Endothelial cell (in vitro differentiated cells): ENCODE data around the gene GM2A. TPM values are rescaled to one million over a fixed set of nuclear protein-coding genes. Genes with fewer than 3 reads are reported as not detected.

Experiments used
- DNase-seq: peaks from one replicate; pipeline ENCODE4 v3.0.0; 2021; ENCODE audit warnings: low spot score
- H3K27ac Mint-ChIP-seq: one replicate; pipeline ENCODE4 v1.8.0; 2021; ENCODE audit warnings: mixed read lengths, inconsistent platforms; ENCODE audit not compliant: unreplicated experiment
- H3K27me3 Mint-ChIP-seq: one replicate; pipeline ENCODE4 v1.8.0; 2021; ENCODE audit warnings: mild to moderate bottlenecking, moderate library complexity, mixed read lengths, inconsistent platforms; ENCODE audit not compliant: unreplicated experiment
- H3K36me3 Mint-ChIP-seq: one replicate; pipeline ENCODE4 v1.8.0; 2021; ENCODE audit warnings: mild to moderate bottlenecking, low read depth, mixed read lengths, inconsistent platforms; ENCODE audit not compliant: unreplicated experiment
- H3K4me1 Mint-ChIP-seq: one replicate; pipeline ENCODE4 v1.8.0; 2021; ENCODE audit warnings: mild to moderate bottlenecking, mixed read lengths, inconsistent platforms; ENCODE audit not compliant: unreplicated experiment
- H3K4me3 Mint-ChIP-seq: one replicate; pipeline ENCODE4 v1.8.0; 2021; ENCODE audit warnings: mild to moderate bottlenecking, mixed read lengths, inconsistent platforms; ENCODE audit not compliant: unreplicated experiment
- H3K9me3 Mint-ChIP-seq: one replicate; pipeline ENCODE4 v1.8.0; 2021; ENCODE audit warnings: mixed read lengths, inconsistent platforms; ENCODE audit not compliant: unreplicated experiment
- CTCF ChIP-seq: fragments of 200-600 bp; sonication (generic); IDR thresholded peaks from one replicate; pipeline ENCODE4 v1.5.0; 2021; ENCODE audit warnings: antibody characterized with exemption; ENCODE audit not compliant: unreplicated experiment
- total RNA-seq: library from RNA; stranded (reverse); fragmentation: NEBNext Ultra II Directional; extraction: Animal tissue kit (Norgen Biotek cat#: 25700); gene quantifications from one replicate; pipeline ENCODE4 v1.2.1, GENCODE V29; 2021; ENCODE audit not compliant: unreplicated experiment

Gene GM2A
- total RNA-seq, 1 donor from 2014 or later, result 33.9 TPM

- H3K36me3 Mint-ChIP-seq, result peaks cover 15% of the 10 kb centered on the region
- H3K27ac Mint-ChIP-seq, result no peak overlapping the region
- H3K4me3 Mint-ChIP-seq, result no peak overlapping the region
- no peaks in the 10 kb centered on the region for H3K9me3 Mint-ChIP-seq
- DNase-seq, result no peak
- TF ChIP-seq CTCF, result no peak
- peaks cover 3% of the 10 kb centered on the region for H3K27me3 Mint-ChIP-seq
- H3K4me1 Mint-ChIP-seq, result peaks cover 10% of the 10 kb centered on the region
These were observed 9.5 kb downstream of the GM2A start for GRCh38 chr5:151262532-151262931.

- H3K36me3 Mint-ChIP-seq, result peaks cover 19% of the 10 kb centered on the region
- peaks cover 3% of the 10 kb centered on the region for H3K4me1 Mint-ChIP-seq
- TF ChIP-seq CTCF, result no peak
- H3K9me3 Mint-ChIP-seq, result no peaks in the 10 kb centered on the region
- no peaks in the 10 kb centered on the region for H3K27me3 Mint-ChIP-seq
- H3K27ac Mint-ChIP-seq, result no peak overlapping the region
- no peak for DNase-seq
- no peak overlapping the region for H3K4me3 Mint-ChIP-seq
These were observed 11.1 kb downstream of the GM2A start for GRCh38 chr5:151264113-151264512.

GRCh38 chr5:151267491-151268260 is 14.7 kb downstream of the GM2A start:
- Mint-ChIP-seq H3K9me3 (no peaks in the 10 kb centered on the region), H3K4me3 (no peak overlapping the region), H3K36me3 (peaks cover 18% of the 10 kb centered on the region), H3K4me1 (peaks cover 3% of the 10 kb centered on the region), H3K27ac (no peak overlapping the region), H3K27me3 (no peaks in the 10 kb centered on the region)
- TF ChIP-seq CTCF, result no peak
- DNase-seq, result no peak

- no peaks in the 10 kb centered on the region for H3K9me3 Mint-ChIP-seq
- no peak overlapping the region for H3K4me3 Mint-ChIP-seq
- H3K27ac Mint-ChIP-seq, result no peak overlapping the region
- no peak for DNase-seq
- H3K4me1 Mint-ChIP-seq, result no peaks in the 10 kb centered on the region
- no peaks in the 10 kb centered on the region for H3K27me3 Mint-ChIP-seq
- peaks cover 15% of the 10 kb centered on the region for H3K36me3 Mint-ChIP-seq
- no peak for TF ChIP-seq CTCF
These were observed 17.6 kb downstream of the GM2A start for GRCh38 chr5:151270599-151270998.

GRCh38 chr5:151271336-151271735 is 18.4 kb downstream of the GM2A start:
- Mint-ChIP-seq H3K4me3 (no peak overlapping the region), H3K27ac (no peak overlapping the region), H3K36me3 (peaks cover 15% of the 10 kb centered on the region), H3K9me3 (no peaks in the 10 kb centered on the region), H3K4me1 (no peaks in the 10 kb centered on the region), H3K27me3 (no peaks in the 10 kb centered on the region)
- TF ChIP-seq CTCF, result no peak
- no peak for DNase-seq
